ENCODE data around the gene TJP3.

TJP3 gene

DNA sequence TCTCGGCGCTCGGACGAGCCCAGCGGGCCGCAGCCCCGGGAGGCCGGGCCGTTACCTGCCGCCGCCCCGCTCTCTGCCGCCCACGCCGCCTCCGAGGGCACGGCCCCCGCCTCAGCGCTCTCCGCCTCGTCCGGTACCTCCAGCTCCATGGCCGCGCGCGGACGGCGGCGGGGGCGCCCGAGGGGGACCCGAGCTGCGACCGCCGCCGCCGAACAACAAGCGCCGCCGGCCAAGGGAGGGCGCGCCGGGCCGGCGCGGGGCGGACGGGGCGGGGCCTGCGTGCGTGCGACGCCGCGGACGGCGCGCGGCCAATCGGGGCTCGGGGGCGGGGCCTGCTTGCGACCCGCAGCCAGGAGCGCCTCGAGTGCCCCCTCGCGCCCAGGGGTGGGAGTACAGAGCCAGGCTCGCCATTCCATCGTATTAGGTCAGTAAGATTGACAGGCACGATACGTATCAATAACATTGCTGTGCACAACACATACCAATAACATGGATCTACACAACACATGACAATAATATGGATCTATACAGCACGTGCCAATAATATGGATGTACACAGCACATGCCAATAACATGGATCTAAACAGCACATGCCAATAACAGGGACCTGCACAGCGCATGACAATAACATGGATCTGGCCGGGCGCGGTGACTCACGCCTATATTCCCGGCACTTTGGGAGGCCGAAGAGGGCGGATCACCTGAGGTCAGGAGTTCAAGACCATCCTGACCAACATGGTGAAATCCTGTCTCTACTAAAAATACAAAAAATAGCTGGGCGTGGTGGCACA lies 7.7 kb upstream of the TJP3 start, which contains the start of gene PIP5K1C:
PIP5K1C (minus strand) TSS at position 227 of the 791 bp plus-strand sequence; CDS start at position 149, 78 bp downstream.
- no peak for TF ChIP-seq POLR2A (IDR thresholded peaks at IDR 0.05; ENCODE audit: extremely low read depth, insufficient read length)
- TF ChIP-seq, protein P1, sequence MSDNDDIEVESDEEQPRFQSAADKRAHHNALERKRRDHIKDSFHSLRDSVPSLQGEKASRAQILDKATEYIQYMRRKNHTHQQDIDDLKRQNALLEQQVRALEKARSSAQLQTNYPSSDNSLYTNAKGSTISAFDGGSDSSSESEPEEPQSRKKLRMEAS (IDR thresholded peaks at IDR 0.05; ENCODE audit: low read depth, low read length): peak; percentile 66; the same call in 1 of the 2 replicates
- TF ChIP-seq, protein P2, sequence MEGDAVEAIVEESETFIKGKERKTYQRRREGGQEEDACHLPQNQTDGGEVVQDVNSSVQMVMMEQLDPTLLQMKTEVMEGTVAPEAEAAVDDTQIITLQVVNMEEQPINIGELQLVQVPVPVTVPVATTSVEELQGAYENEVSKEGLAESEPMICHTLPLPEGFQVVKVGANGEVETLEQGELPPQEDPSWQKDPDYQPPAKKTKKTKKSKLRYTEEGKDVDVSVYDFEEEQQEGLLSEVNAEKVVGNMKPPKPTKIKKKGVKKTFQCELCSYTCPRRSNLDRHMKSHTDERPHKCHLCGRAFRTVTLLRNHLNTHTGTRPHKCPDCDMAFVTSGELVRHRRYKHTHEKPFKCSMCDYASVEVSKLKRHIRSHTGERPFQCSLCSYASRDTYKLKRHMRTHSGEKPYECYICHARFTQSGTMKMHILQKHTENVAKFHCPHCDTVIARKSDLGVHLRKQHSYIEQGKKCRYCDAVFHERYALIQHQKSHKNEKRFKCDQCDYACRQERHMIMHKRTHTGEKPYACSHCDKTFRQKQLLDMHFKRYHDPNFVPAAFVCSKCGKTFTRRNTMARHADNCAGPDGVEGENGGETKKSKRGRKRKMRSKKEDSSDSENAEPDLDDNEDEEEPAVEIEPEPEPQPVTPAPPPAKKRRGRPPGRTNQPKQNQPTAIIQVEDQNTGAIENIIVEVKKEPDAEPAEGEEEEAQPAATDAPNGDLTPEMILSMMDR (IDR thresholded peaks at IDR 0.05; ENCODE audit: low read depth, low read length): peak; percentile 58

DNA sequence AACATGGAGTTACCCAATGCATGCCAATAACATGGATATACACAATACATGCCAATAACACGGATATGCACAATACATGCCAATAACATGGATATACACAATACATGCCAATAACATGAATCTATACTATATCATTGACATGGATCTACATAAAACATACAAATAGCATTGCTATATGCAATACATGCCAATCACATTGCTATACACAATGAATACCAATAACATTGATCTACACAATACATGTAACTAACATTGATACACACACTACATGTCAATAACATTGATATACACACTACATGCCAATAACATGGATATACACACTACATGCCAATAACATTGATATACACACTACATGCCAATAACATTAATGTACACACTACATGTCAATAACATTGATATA lies 7.0 kb upstream of the TJP3 start:
- TF ChIP-seq, protein P1 (IDR thresholded peaks at IDR 0.05; ENCODE audit: low read depth, low read length): no peak
- no peak for TF ChIP-seq POLR2A (IDR thresholded peaks at IDR 0.05; ENCODE audit: extremely low read depth, insufficient read length)
- TF ChIP-seq, protein P2 (IDR thresholded peaks at IDR 0.05; ENCODE audit: low read depth, low read length): no peak
- no peak for TF ChIP-seq MYC (IDR thresholded peaks at IDR 0.05; ENCODE audit: low read depth, low read length)
- no peak overlapping the region for H3K4me3 ChIP-seq (ENCODE audit: low read depth, low read length)
- no peak for DNase-seq (ENCODE audit: low read depth)

More for the DNA sequence above, 7.7 kb upstream of the TJP3 start, which contains the start of gene PIP5K1C:
- peak; percentile 79 for DNase-seq (ENCODE audit: low read depth)
- peak within 1 kb of the TSS; percentile 49 for H3K4me3 ChIP-seq (ENCODE audit: low read depth, low read length)

DNA sequence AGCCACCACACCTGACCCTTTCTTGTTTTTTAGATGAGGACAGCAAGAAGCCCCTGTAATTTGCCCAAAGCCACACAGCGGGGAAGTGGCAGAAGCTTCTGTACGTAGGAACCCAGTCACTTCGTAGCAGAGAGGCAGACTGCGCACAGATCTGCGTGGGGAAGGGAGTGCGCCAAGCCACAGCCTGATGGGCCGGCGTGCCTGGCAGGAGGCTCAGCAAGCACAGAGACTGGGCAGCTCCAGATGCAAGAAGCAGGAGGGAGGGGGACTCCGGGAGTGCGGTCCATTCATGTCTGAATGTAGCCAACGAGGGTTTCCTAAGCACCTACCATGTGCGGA lies 347 bp upstream of the TJP3 start:
- DNase-seq (ENCODE audit: low read depth): no peak
- H3K4me3 ChIP-seq (ENCODE audit: low read depth, low read length): no peak overlapping the region
- TF ChIP-seq, protein P2 (IDR thresholded peaks at IDR 0.05; ENCODE audit: low read depth, low read length): no peak

DNA sequence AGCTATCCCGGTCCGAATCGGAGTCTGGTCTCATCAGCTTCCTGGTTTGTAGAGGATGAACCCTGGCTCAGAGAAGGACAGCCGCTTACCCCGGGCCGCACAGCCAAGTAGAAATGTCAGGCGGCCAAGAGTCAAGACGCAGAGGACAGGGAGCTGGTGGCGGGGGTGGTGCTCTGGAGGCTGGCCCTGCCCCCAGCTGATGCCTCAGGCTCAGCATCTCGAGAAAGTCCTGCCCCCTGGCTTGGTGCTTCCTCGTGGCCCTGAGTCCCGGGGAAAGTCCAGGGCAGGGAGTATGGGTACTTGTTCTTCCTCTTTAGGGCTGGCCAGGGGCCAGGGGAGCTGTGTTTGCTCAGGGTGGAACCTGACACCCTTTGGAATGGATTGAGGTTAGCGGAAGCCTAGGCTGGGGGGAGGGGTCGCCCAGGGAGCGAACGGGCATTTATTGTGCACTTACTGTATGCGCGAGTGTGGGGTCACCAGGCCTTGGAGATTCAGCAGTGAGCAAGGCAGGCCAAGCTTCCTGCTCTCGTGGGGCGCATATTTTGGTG lies 2.2 kb downstream of the TJP3 start:
- no peak overlapping the region for H3K4me3 ChIP-seq (ENCODE audit: low read depth, low read length)
- peak; percentile 30 for DNase-seq (ENCODE audit: low read depth)
- TF ChIP-seq, protein P2 (IDR thresholded peaks at IDR 0.05; ENCODE audit: low read depth, low read length): no peak
- TF ChIP-seq MYC (IDR thresholded peaks at IDR 0.05; ENCODE audit: low read depth, low read length) (no peak), POLR2A (IDR thresholded peaks at IDR 0.05; ENCODE audit: extremely low read depth, insufficient read length) (no peak)
- TF ChIP-seq, protein P1 (IDR thresholded peaks at IDR 0.05; ENCODE audit: low read depth, low read length): no peak

DNA sequence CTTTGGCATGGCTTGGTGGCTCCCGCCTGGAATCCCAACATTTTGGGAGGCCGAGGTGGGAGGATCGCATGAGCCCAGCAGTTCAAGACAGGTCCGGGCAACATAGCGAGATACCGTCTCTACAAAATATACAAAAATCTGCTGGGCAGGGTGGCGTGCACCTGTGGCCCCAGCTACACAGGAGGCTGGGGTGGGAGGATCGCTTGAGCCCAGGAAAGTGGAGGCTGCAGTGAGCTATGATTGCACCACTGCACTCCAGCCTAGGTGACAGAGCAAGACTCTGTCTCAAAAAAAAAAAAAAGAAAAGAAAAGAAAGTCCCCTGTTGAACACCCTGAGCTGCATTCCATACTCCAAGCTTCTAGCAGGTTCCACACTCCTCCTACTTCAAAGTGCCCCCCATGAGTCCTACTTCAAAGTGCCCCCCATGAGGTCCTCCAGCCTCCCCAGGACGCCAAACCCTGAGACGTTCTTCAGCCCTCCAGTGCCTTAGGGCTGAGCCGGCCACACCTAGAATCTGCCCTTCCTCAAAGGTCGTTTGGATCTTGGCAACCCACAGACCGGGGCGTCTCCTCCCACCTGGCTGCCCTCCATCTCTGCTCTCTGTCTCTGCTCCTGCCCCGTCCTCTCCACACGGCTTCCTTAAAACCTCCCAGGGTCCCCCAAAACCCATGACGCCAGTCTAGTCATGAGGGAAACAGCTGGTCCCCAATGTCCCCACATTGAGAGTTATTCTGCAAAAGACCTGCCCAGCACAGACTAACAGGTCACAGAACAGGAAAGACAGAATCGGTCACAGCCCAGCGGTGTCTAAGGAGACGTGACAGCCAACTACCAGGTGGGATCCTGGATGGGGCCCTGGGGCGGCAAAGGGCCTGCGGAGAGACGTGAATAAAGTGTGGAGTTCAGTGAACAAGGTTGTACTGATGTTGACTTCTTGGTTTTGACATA lies 4.8 kb downstream of the TJP3 start:
- TF ChIP-seq, protein P1 (IDR thresholded peaks at IDR 0.05; ENCODE audit: low read depth, low read length): no peak
- TF ChIP-seq, protein P2 (IDR thresholded peaks at IDR 0.05; ENCODE audit: low read depth, low read length): no peak
- no peak for TF ChIP-seq POLR2A (IDR thresholded peaks at IDR 0.05; ENCODE audit: extremely low read depth, insufficient read length)
- no peak for TF ChIP-seq MYC (IDR thresholded peaks at IDR 0.05; ENCODE audit: low read depth, low read length)
- DNase-seq (ENCODE audit: low read depth): no peak
- H3K4me3 ChIP-seq (ENCODE audit: low read depth, low read length): no peak overlapping the region
